GM23338 (cell line): ENCODE data around the gene DLGAP4. TPM values are rescaled to one million over a fixed set of nuclear protein-coding genes. Genes with fewer than 3 reads are reported as not detected.

Experiments used
- ATAC-seq: fragments of 200-7000 bp; cut with Tn5 transposase; 3 replicates; pipeline ENCODE4 v1.9.1; 2020
- DNase-seq: peaks from one replicate; pipeline ENCODE4 v3.0.0-alpha.2; 2015; ENCODE audit warnings: low spot score
- H2AFZ ChIP-seq: fragments of 200-600 bp; sonication (generic); 2 replicates; pipeline ENCODE4 v1.8.0; 2016; ENCODE audit warnings: antibody characterized with exemption, mild to moderate bottlenecking, moderate library complexity
- H3F3A ChIP-seq: fragments of 200-600 bp; sonication (generic); replicated peaks from 2 replicates; pipeline ENCODE4 v1.8.0; 2017; ENCODE audit warnings: antibody characterized with exemption, mixed run types, low read depth
- H3K27ac ChIP-seq: fragments of 200-600 bp; sonication (generic); 2 replicates; pipeline ENCODE4 v1.6.1; 2016; ENCODE audit warnings: low read depth
- H3K27me3 ChIP-seq: fragments of 200-600 bp; sonication (generic); 2 replicates; pipeline ENCODE4 v1.8.0; 2016; ENCODE audit warnings: mild to moderate bottlenecking, mixed run types, moderate library complexity; ENCODE audit not compliant: insufficient read depth
- H3K36me3 ChIP-seq: fragments of 200-600 bp; sonication (generic); 2 replicates; pipeline ENCODE4 v1.8.0; 2016; ENCODE audit warnings: mild to moderate bottlenecking; ENCODE audit not compliant: insufficient read depth
- H3K4me1 ChIP-seq: fragments of 200-600 bp; sonication (generic); 2 replicates; pipeline ENCODE4 v1.8.0; 2016; ENCODE audit warnings: mild to moderate bottlenecking, moderate library complexity; ENCODE audit not compliant: insufficient read depth
- H3K4me2 ChIP-seq: fragments of 200-600 bp; sonication (generic); 2 replicates; pipeline ENCODE4 v1.7.1; 2017; ENCODE audit warnings: mixed run types
- H3K4me3 ChIP-seq: fragments of 200-600 bp; sonication (generic); 2 replicates; pipeline ENCODE4 v1.6.1; 2016; ENCODE audit warnings: mixed run types
- H3K79me2 ChIP-seq: fragments of 200-600 bp; sonication (generic); replicated peaks from 2 replicates; pipeline ENCODE4 v1.8.0; 2017; ENCODE audit warnings: mild to moderate bottlenecking; ENCODE audit not compliant: insufficient read depth
- H3K9me2 ChIP-seq: fragments of 200-600 bp; sonication (generic); 2 replicates; pipeline ENCODE4 v1.8.0; 2017; ENCODE audit not compliant: insufficient read depth
- H4K20me1 ChIP-seq: fragments of 200-600 bp; sonication (generic); replicated peaks from 2 replicates; pipeline ENCODE4 v1.8.0; 2017; ENCODE audit warnings: mild to moderate bottlenecking; ENCODE audit not compliant: insufficient read depth
- H3K27ac Mint-ChIP-seq: 2 replicates; pipeline ENCODE4 v1.8.0; 2020; ENCODE audit warnings: inconsistent platforms, mild to moderate bottlenecking, moderate library complexity, mixed read lengths
- H3K27me3 Mint-ChIP-seq: 3 replicates; pipeline ENCODE4 v1.8.0; 2022; ENCODE audit warnings: low read depth, mild to moderate bottlenecking, moderate library complexity, mixed read lengths, inconsistent platforms; ENCODE audit not compliant: insufficient read depth, poor library complexity
- H3K36me3 Mint-ChIP-seq: 3 replicates; pipeline ENCODE4 v1.8.0; 2021; ENCODE audit warnings: low read depth, mild to moderate bottlenecking, inconsistent platforms, moderate library complexity, mixed read lengths
- H3K4me1 Mint-ChIP-seq: 3 replicates; pipeline ENCODE4 v1.8.0; 2020; ENCODE audit warnings: mild to moderate bottlenecking, inconsistent platforms, mixed read lengths
- H3K4me3 Mint-ChIP-seq: 3 replicates; pipeline ENCODE4 v1.8.0; 2021; ENCODE audit warnings: moderate library complexity, mild to moderate bottlenecking, inconsistent platforms, mixed read lengths
- H3K9me3 Mint-ChIP-seq: 3 replicates; pipeline ENCODE4 v1.8.0; 2020; ENCODE audit warnings: moderate library complexity, mild to moderate bottlenecking, inconsistent platforms, mixed read lengths
- CREB1 ChIP-seq: fragments of 250-450 bp; sonication (Bioruptor Pico); IDR thresholded peaks from 2 replicates; pipeline ENCODE4 v1.5.0; 2020; ENCODE audit warnings: low read depth, mild to moderate bottlenecking, moderate library complexity
- CTCF ChIP-seq, 2 experiments: fragments of 200-600 bp in 1 of 2; sonication (generic) in 1 of 2; conservative IDR thresholded peaks; 2 replicates each; pipeline versions ENCODE4 v1.5.1 to v1.6.1; 2016 to 2017; ENCODE audit warnings: antibody characterized with exemption in 2 of 2, low read depth in 2 of 2, mild to moderate bottlenecking in 2 of 2, moderate library complexity in 1 of 2
- ETS1 ChIP-seq: IDR thresholded peaks from 2 replicates; pipeline ENCODE4 v1.6.1; 2016; ENCODE audit warnings: antibody characterized with exemption
- EZH2 ChIP-seq: fragments of 200-600 bp; sonication (generic); IDR thresholded peaks from one replicate; pipeline ENCODE4 v1.8.0; 2017; ENCODE audit warnings: antibody characterized with exemption, mild to moderate bottlenecking, low read depth; ENCODE audit not compliant: unreplicated experiment
- EZH2phosphoT487 ChIP-seq: fragments of 200-600 bp; sonication (generic); IDR thresholded peaks from one replicate; pipeline ENCODE4 v1.8.1; 2018; ENCODE audit warnings: antibody characterized with exemption; ENCODE audit not compliant: unreplicated experiment
- JUNB ChIP-seq: IDR thresholded peaks from one replicate; pipeline ENCODE4 v1.6.1; 2016; ENCODE audit warnings: antibody characterized with exemption; ENCODE audit not compliant: unreplicated experiment
- NANOG ChIP-seq: IDR thresholded peaks from 2 replicates; pipeline ENCODE4 v1.6.1; 2016; ENCODE audit warnings: antibody characterized with exemption, borderline replicate concordance
- POLR2AphosphoS5 ChIP-seq: IDR thresholded peaks from 2 replicates; pipeline ENCODE4 v1.6.1; 2016; ENCODE audit warnings: antibody characterized with exemption, low read depth
- REST ChIP-seq: IDR thresholded peaks from one replicate; pipeline ENCODE4 v1.6.1; 2018; ENCODE audit warnings: antibody characterized with exemption; ENCODE audit not compliant: unreplicated experiment
- STAT1 ChIP-seq: IDR thresholded peaks from one replicate; pipeline ENCODE4 v1.6.1; 2016; ENCODE audit warnings: antibody characterized with exemption; ENCODE audit not compliant: unreplicated experiment
- ZNF331 ChIP-seq: fragments of 250-450 bp; sonication (Bioruptor Pico); IDR thresholded peaks from 2 replicates; pipeline ENCODE4 v1.5.0; 2020; ENCODE audit warnings: low read depth, mild to moderate bottlenecking, moderate library complexity
- ZNF462 ChIP-seq: fragments of 250-450 bp; sonication (Bioruptor Pico); IDR thresholded peaks from 2 replicates; pipeline ENCODE4 v1.5.0; 2020; ENCODE audit warnings: mild to moderate bottlenecking, moderate library complexity
- polyA plus RNA-seq: library from polyadenylated mRNA; unstranded; fragments of >200 nt; fragmentation: Nextera tagmentation; extraction: Ambion mirVana; gene quantifications from 2 replicates; pipeline ENCODE4 v1.2.1, GENCODE V29; 2016
- total RNA-seq: library from RNA; depleted of rRNA; stranded (reverse); fragments of >200 nt; shearing (Covaris generic); gene quantifications from 2 replicates; pipeline ENCODE4 v1.2.3, GENCODE V29; 2014

DLGAP4 gene
- total and polyA plus RNA-seq, 2 experiments from 2014 or later = 46.1 to 52.2 TPM

GRCh38 chr20:36340593-36340990 is 34.5 kb downstream of the DLGAP4 start:
- Histone ChIP-seq H3K27ac (no peak overlapping the region), H3K27me3 (no peaks in the 10 kb centered on the region), H2AFZ (no peak overlapping the region), H3F3A (0 out of 2 replicates have a peak, but pooled peaks cover 3% of the 10 kb centered on the region), H3K9me2 (no peaks in the 10 kb centered on the region), H3K36me3 (no peaks in the 10 kb centered on the region), H3K4me1 (no peaks in the 10 kb centered on the region; the same call in 1 of the 2 replicates), H3K4me3 (no peak overlapping the region), H4K20me1 (no peaks in the 10 kb centered on the region; the same call in 1 of the 2 replicates), H3K79me2 (no peaks in the 10 kb centered on the region), H3K4me2 (no peak overlapping the region)
- TF ChIP-seq REST (no peak), POLR2AphosphoS5 (no peak), ETS1 (no peak), STAT1 (no peak), NANOG (no peak), ZNF462 (CRISPR knock-in tag) (no peak), JUNB (no peak), ZNF331 (no peak), CTCF (conservative IDR thresholded peaks at IDR 0.05; ENCODE audit: low read depth in 2 of 2) (no peak), CREB1 (CRISPR knock-in tag) (no peak), EZH2 (no peak), EZH2phosphoT487 (no peak)
- Mint-ChIP-seq H3K4me1 (peaks cover 39% of the 10 kb centered on the region), H3K27ac (no peak overlapping the region), H3K36me3 (no peaks in the 10 kb centered on the region), H3K4me3 (no peak overlapping the region), H3K27me3 (peaks cover 11% of the 10 kb centered on the region), H3K9me3 (no peaks in the 10 kb centered on the region; the same call in 2 of the 3 replicates)
- DNase-seq = no peak
- ATAC-seq = no peak
